Neural progenitor cell (in vitro differentiated cells): ENCODE results near the gene DENND5B. TPM values are rescaled to one million over a fixed set of nuclear protein-coding genes. Genes with fewer than 3 reads are reported as not detected.
"Not testable (repeated sequence)": the region's sequence is repeated elsewhere in the genome, so short reads cannot be mapped to it uniquely, and the experiment has no call there.

Experiments used
- DNase-seq: peaks from one replicate; pipeline ENCODE4 v3.0.0-alpha.2; 2016; ENCODE audit warnings: low spot score
- H2AFZ ChIP-seq: fragments of 200-600 bp; sonication (generic); replicated peaks from 2 replicates; pipeline ENCODE4 v1.6.1; 2016; ENCODE audit warnings: antibody characterized with exemption
- H3F3A ChIP-seq: fragments of 200-600 bp; sonication (generic); 2 replicates; pipeline ENCODE4 v1.6.1; 2016; ENCODE audit warnings: antibody characterized with exemption, low read depth
- H3K27ac ChIP-seq: fragments of 200-600 bp; sonication (generic); 2 replicates; pipeline ENCODE4 v1.5.1; 2016; ENCODE audit warnings: mild to moderate bottlenecking
- H3K27me3 ChIP-seq: fragments of 200-600 bp; sonication (generic); 2 replicates; pipeline ENCODE4 v1.6.1; 2016; ENCODE audit warnings: mild to moderate bottlenecking, moderate library complexity
- H3K36me3 ChIP-seq: fragments of 200-600 bp; sonication (generic); 2 replicates; pipeline ENCODE4 v1.5.1; 2016
- H3K4me1 ChIP-seq: fragments of 200-600 bp; sonication (generic); 2 replicates; pipeline ENCODE4 v1.6.1; 2016; ENCODE audit warnings: mixed run types
- H3K4me2 ChIP-seq: fragments of 200-600 bp; sonication (generic); 2 replicates; pipeline ENCODE4 v1.6.1; 2016
- H3K4me3 ChIP-seq: fragments of 200-600 bp; sonication (generic); 2 replicates; pipeline ENCODE4 v1.5.1; 2016
- H3K79me2 ChIP-seq: fragments of 200-600 bp; sonication (generic); 2 replicates; pipeline ENCODE4 v1.6.1; 2016; ENCODE audit warnings: low read depth
- H3K9ac ChIP-seq: fragments of 200-600 bp; sonication (generic); 2 replicates; pipeline ENCODE4 v1.6.1; 2016
- H3K9me3 ChIP-seq: fragments of 200-600 bp; sonication (generic); 2 replicates; pipeline ENCODE4 v1.5.1; 2016; ENCODE audit warnings: low read depth
- H4K20me1 ChIP-seq: fragments of 200-600 bp; sonication (generic); 2 replicates; pipeline ENCODE4 v1.6.1; 2016; ENCODE audit warnings: low read depth
- H3K27ac Mint-ChIP-seq: 3 replicates; pipeline ENCODE4 v1.8.0; 2021; ENCODE audit warnings: mixed read lengths
- H3K27me3 Mint-ChIP-seq: 2 replicates; pipeline ENCODE4 v1.8.0; 2022; ENCODE audit warnings: low read depth, mild to moderate bottlenecking, inconsistent platforms, moderate library complexity, mixed read lengths; ENCODE audit not compliant: insufficient read depth
- H3K36me3 Mint-ChIP-seq: 3 replicates; pipeline ENCODE4 v1.8.0; 2021; ENCODE audit warnings: mixed read lengths
- H3K4me1 Mint-ChIP-seq: 3 replicates; pipeline ENCODE4 v1.8.0; 2021; ENCODE audit warnings: mixed read lengths
- H3K4me3 Mint-ChIP-seq: 3 replicates; pipeline ENCODE4 v1.8.0; 2021; ENCODE audit warnings: mild to moderate bottlenecking, moderate library complexity, mixed read lengths
- H3K9me3 Mint-ChIP-seq: 3 replicates; pipeline ENCODE4 v1.8.0; 2020; ENCODE audit warnings: mixed read lengths
- EZH2 ChIP-seq: fragments of 200-600 bp; sonication (generic); IDR thresholded peaks from 2 replicates; pipeline ENCODE4 v1.6.1; 2017; ENCODE audit warnings: antibody characterized with exemption, mild to moderate bottlenecking, moderate library complexity
- EZH2phosphoT487 ChIP-seq: fragments of 200-600 bp; sonication (generic); IDR thresholded peaks from 2 replicates; pipeline ENCODE4 v1.6.1; 2017; ENCODE audit warnings: antibody characterized with exemption
- total RNA-seq: library from RNA; depleted of rRNA; stranded (reverse); fragments of >200 nt; gene quantifications from 2 replicates; pipeline ENCODE4 v1.2.3, GENCODE V29; 2015; ENCODE audit warnings: low replicate concordance
- TF ChIP-seq, protein P1 (sequence below): fragments of 200-600 bp; sonication (generic); IDR thresholded peaks from 2 replicates; pipeline ENCODE4 v1.5.1; 2017; ENCODE audit warnings: antibody characterized with exemption, mild to moderate bottlenecking

Gene DENND5B
- total RNA-seq, 1 donor from 2014 or later, result 24.2 TPM

DNA sequence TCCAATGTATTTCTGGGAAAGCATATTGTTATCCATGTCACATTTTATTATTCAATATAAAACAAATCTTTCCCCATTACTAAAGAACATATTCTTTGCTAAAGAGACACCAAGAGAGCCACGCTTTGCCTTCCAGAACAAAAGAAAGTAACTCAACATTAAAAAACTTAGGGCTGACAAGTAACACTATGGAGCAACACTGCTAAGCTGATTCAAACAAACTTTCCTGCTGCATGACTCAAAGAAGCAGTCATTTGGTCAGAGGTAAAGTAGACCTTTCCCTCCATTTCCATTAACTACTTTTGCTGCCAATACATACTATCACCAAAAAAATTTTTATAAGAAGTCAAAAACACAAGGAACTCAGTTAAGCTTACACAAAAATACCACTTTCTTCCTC is 83.0 kb downstream of the DENND5B start:
- no peaks in the 10 kb centered on the region for H3K36me3 ChIP-seq
- H2AFZ ChIP-seq, result no peak overlapping the region
- H3K4me3 Mint-ChIP-seq, result no peak overlapping the region
- H3K9me3 Mint-ChIP-seq, result peaks cover 18% of the 10 kb centered on the region
- peak overlapping the region; percentile 19 for H3K27ac Mint-ChIP-seq
- no peaks in the 10 kb centered on the region for H3K9me3 ChIP-seq
- H3K27ac ChIP-seq, result peak overlapping the region; percentile 67
- H4K20me1 ChIP-seq, result no peaks in the 10 kb centered on the region
- H3K27me3 ChIP-seq, result no peaks in the 10 kb centered on the region
- no peak for DNase-seq
- H3K4me2 ChIP-seq, result peak overlapping the region; percentile 58
- TF ChIP-seq, protein P1, sequence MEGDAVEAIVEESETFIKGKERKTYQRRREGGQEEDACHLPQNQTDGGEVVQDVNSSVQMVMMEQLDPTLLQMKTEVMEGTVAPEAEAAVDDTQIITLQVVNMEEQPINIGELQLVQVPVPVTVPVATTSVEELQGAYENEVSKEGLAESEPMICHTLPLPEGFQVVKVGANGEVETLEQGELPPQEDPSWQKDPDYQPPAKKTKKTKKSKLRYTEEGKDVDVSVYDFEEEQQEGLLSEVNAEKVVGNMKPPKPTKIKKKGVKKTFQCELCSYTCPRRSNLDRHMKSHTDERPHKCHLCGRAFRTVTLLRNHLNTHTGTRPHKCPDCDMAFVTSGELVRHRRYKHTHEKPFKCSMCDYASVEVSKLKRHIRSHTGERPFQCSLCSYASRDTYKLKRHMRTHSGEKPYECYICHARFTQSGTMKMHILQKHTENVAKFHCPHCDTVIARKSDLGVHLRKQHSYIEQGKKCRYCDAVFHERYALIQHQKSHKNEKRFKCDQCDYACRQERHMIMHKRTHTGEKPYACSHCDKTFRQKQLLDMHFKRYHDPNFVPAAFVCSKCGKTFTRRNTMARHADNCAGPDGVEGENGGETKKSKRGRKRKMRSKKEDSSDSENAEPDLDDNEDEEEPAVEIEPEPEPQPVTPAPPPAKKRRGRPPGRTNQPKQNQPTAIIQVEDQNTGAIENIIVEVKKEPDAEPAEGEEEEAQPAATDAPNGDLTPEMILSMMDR, result no peak
- TF ChIP-seq EZH2, result no peak
- no peak for TF ChIP-seq EZH2phosphoT487
- H3K27me3 Mint-ChIP-seq, result no peaks in the 10 kb centered on the region
- H3K4me3 ChIP-seq, result no peak overlapping the region
- H3K4me1 ChIP-seq, result peaks cover 38% of the 10 kb centered on the region
- no peak overlapping the region for H3K9ac ChIP-seq
- peaks cover 2% of the 10 kb centered on the region for H3K36me3 Mint-ChIP-seq
- peaks cover 9% of the 10 kb centered on the region for H3K4me1 Mint-ChIP-seq
- peaks cover 27% of the 10 kb centered on the region for H3F3A ChIP-seq
- H3K79me2 ChIP-seq, result peaks cover 38% of the 10 kb centered on the region

DNA sequence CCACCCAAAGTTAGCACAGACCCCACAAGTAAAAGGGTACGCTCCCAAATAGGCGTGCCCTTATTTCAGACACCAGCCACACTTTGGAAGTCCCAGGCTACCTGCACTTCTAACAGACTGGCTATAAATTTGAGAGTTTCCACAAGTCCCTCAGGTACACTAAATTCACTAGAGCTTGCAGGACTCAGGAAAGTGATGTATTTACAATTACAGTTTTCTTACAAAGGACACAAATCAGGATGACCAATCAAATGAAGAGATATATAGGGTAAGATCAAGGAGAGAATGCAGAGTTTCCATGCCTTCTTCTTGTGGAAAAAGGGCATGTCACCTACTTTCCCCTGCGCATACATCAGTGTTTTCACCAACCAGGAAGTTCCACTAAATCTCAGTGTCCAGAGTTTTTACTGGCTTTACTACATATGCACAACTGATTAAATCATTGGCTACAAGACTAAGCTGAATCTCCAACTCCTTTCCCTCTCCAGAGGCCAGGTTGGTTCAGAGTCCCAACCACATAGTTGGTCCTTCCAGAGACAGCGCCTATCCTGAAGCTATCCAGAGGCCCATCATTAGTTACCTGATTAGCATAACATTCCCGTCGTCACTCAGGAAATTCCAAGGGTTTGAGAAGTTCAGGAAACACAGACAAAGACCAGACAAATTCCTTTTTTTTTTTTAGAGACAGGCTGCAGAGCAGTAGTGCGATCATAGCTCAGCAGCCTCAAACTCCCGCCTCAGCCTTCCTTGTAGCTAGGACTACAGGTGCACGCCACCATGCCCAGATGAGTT is 84.2 kb downstream of the DENND5B start:
- Histone ChIP-seq H3K27me3 (no peaks in the 10 kb centered on the region), H3K27ac (no peak overlapping the region), H3K4me1 (peaks cover 38% of the 10 kb centered on the region), H3K4me3 (no peak overlapping the region), H2AFZ (no peak overlapping the region), H4K20me1 (no peaks in the 10 kb centered on the region), H3K4me2 (peak overlapping the region; percentile 9), H3K9me3 (no peaks in the 10 kb centered on the region), H3K9ac (no peak overlapping the region), H3F3A (peaks cover 27% of the 10 kb centered on the region), H3K79me2 (peaks cover 38% of the 10 kb centered on the region), H3K36me3 (no peaks in the 10 kb centered on the region)
- Mint-ChIP-seq H3K4me1 (peaks cover 9% of the 10 kb centered on the region), H3K4me3 (no peak overlapping the region), H3K36me3 (peaks cover 2% of the 10 kb centered on the region), H3K27me3 (no peaks in the 10 kb centered on the region), H3K9me3 (peaks cover 18% of the 10 kb centered on the region), H3K27ac (no peak overlapping the region)
- TF ChIP-seq EZH2phosphoT487 (no peak), EZH2 (no peak)
- TF ChIP-seq, protein P1, result no peak
- peak; percentile 23 for DNase-seq

DNA sequence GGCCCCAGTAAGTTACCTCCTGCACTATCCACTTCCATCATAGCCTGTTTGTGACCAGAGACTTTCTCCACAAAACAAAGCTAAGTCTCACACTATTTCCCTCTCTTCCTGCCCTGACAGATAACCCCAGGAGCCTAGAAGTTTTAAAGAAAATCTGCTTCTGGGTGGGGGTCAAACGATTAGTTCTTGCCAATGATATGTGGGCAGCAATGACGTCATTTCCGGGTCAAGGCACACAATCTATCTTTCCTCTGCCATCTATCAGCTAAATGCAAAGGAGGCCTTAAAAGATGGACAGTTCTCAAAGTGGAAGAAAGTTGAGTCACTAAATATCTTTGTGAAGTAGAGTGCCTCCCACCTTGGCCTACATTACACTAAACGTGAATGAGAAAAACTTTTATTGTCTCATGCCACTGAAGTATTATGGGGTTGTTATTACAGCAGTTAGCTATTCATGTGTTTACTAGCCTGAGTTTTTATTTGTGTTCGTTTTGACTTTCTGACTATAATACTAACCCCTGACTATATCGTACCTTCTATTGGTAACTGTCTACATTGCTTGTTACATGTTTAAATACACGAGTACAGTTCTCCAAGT is 86.2 kb downstream of the DENND5B start:
- H4K20me1 ChIP-seq, result no peaks in the 10 kb centered on the region
- H2AFZ ChIP-seq, result no peak overlapping the region
- H3K27ac Mint-ChIP-seq, result no peak overlapping the region
- peaks cover 20% of the 10 kb centered on the region for H3F3A ChIP-seq
- no peak overlapping the region for H3K4me2 ChIP-seq
- peaks cover 4% of the 10 kb centered on the region for H3K36me3 Mint-ChIP-seq
- H3K27me3 ChIP-seq, result no peaks in the 10 kb centered on the region
- no peaks in the 10 kb centered on the region for H3K9me3 ChIP-seq
- H3K4me3 ChIP-seq, result no peak overlapping the region
- H3K4me3 Mint-ChIP-seq, result no peak overlapping the region
- H3K79me2 ChIP-seq, result peaks cover 41% of the 10 kb centered on the region
- DNase-seq, result no peak
- no peak overlapping the region for H3K27ac ChIP-seq
- TF ChIP-seq EZH2 (no peak), EZH2phosphoT487 (no peak)
- TF ChIP-seq, protein P1, result no peak
- peaks cover 9% of the 10 kb centered on the region for H3K4me1 Mint-ChIP-seq
- peaks cover 34% of the 10 kb centered on the region for H3K4me1 ChIP-seq
- H3K27me3 Mint-ChIP-seq, result no peaks in the 10 kb centered on the region
- no peaks in the 10 kb centered on the region for H3K36me3 ChIP-seq
- peaks cover 19% of the 10 kb centered on the region for H3K9me3 Mint-ChIP-seq
- no peak overlapping the region for H3K9ac ChIP-seq

DNA sequence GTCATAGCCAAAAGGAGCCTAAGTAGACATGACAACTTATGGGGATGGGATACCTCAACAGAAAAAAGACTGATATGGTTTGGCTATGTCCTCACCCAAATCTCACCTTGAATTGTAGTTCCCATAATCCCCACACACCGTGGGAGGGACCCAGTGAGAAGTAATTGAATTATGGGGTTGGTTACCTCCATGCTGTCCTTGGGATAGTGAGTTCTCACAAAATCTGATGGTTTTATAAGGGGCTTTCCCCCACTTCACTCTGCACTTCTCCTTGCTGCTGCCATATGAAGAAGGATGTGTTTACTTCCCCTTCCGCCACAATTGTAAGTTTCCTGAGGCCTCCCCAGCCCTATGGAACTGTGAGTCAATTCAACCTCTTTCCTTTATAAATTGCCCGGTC is 89.9 kb downstream of the DENND5B start:
- H3K27ac ChIP-seq, H3K36me3 Mint-ChIP-seq, H4K20me1 ChIP-seq, H3K27me3 Mint-ChIP-seq, H3F3A ChIP-seq, H3K4me3 Mint-ChIP-seq, H3K4me1 Mint-ChIP-seq, H3K27me3 ChIP-seq, H3K9me3 ChIP-seq, H3K4me3 ChIP-seq, DNase-seq, H3K27ac Mint-ChIP-seq, H2AFZ ChIP-seq, H3K9ac ChIP-seq, H3K4me2 ChIP-seq, H3K36me3 ChIP-seq, H3K9me3 Mint-ChIP-seq: not testable (repeated sequence)
- peaks cover 17% of the 10 kb centered on the region for H3K79me2 ChIP-seq
- peaks cover 12% of the 10 kb centered on the region for H3K4me1 ChIP-seq
